Panc1 (cell line): ENCODE data around the gene CNNM2. TPM values are rescaled to one million over a fixed set of nuclear protein-coding genes. Genes with fewer than 3 reads are reported as not detected.

ENCODE experiments used
- ATAC-seq: fragments of 200-7000 bp; cut with Tn5 transposase; 2 replicates; pipeline ENCODE4 v1.9.1; 2020; ENCODE audit warnings: mild to moderate bottlenecking, moderate library complexity
- BruUV-seq: library from RNA; stranded (reverse); fragments of 400-500 nt; replicated peaks from 2 replicates; lab custom pipeline; 2021; lab: Mats Ljungman, UMichigan
- CTCF ChIA-PET: fragments of 300-600 bp; sonication (Branson Sonifier 250); formaldehyde crosslinking; loops from one replicate; lab custom pipeline; 2022; ENCODE audit warnings: antibody characterized with exemption; lab: Charles Lee
- POLR2A ChIA-PET: fragments of 300-600 bp; sonication (Branson Sonifier 250); formaldehyde crosslinking; loops from one replicate; lab custom pipeline; 2022; ENCODE audit warnings: antibody characterized with exemption; lab: Charles Lee
- DNase-seq: peaks from one replicate; pipeline ENCODE4 v3.0.0-alpha.2; 2010; ENCODE audit warnings: low read depth, low spot score
- H3K27ac ChIP-seq: 2 replicates; pipeline ENCODE4 v1.5.1; 2011; ENCODE audit warnings: mild to moderate bottlenecking, low read length, inconsistent platforms
- H3K27me3 ChIP-seq: fragments of 200-500 bp; sonication (Bioruptor generic); 2 replicates; pipeline ENCODE4 v1.6.0; 2014; ENCODE audit warnings: low read length, inconsistent platforms; ENCODE audit not compliant: control insufficient read depth, insufficient read depth
- H3K36me3 ChIP-seq: fragments of 200-500 bp; sonication (Bioruptor generic); 2 replicates; pipeline ENCODE4 v1.5.1; 2014; ENCODE audit warnings: inconsistent platforms, mild to moderate bottlenecking, low read length, moderate library complexity; ENCODE audit not compliant: control insufficient read depth, insufficient read depth
- H3K4me1 ChIP-seq: 2 replicates; pipeline ENCODE4 v1.5.1; 2011; ENCODE audit warnings: inconsistent platforms, mild to moderate bottlenecking, low read length, moderate library complexity; ENCODE audit not compliant: control insufficient read depth, insufficient read depth
- H3K4me3 ChIP-seq, 2 experiments: 2 replicates each; pipeline ENCODE4 v1.5.1; 2011 to 2012; ENCODE audit warnings: low read depth in 2 of 2, low read length in 2 of 2, mild to moderate bottlenecking in 2 of 2, inconsistent platforms in 1 of 2, moderate library complexity in 1 of 2
- H3K9me3 ChIP-seq: fragments of 200-500 bp; sonication (Bioruptor generic); 2 replicates; pipeline ENCODE4 v1.5.1; 2014; ENCODE audit warnings: low read depth, mild to moderate bottlenecking, inconsistent platforms, low read length, moderate library complexity; ENCODE audit not compliant: control insufficient read depth, insufficient read depth
- POLR2AphosphoS5 ChIP-seq: IDR thresholded peaks from 2 replicates; pipeline ENCODE4 v1.6.1; 2012; ENCODE audit warnings: mild to moderate bottlenecking, low read depth, low read length, moderate library complexity
- REST ChIP-seq, 2 experiments: IDR thresholded peaks; 2 replicates each; pipeline ENCODE4 v1.6.1; 2011 to 2012; ENCODE audit warnings: low read depth in 2 of 2, control low read depth in 1 of 2, low read length in 1 of 2, mild to moderate bottlenecking in 1 of 2, moderate library complexity in 1 of 2; ENCODE audit not compliant: insufficient read depth in 1 of 2
- SIN3A ChIP-seq: IDR thresholded peaks from 2 replicates; pipeline ENCODE4 v1.6.1; 2012; ENCODE audit warnings: low read depth, mild to moderate bottlenecking, low read length, moderate library complexity, borderline replicate concordance; ENCODE audit not compliant: insufficient read depth
- TCF7L2 ChIP-seq: IDR thresholded peaks from 2 replicates; pipeline ENCODE4 v1.6.1; 2011; ENCODE audit warnings: mild to moderate bottlenecking, low read depth, low read length, inconsistent platforms
- in situ Hi-C: cut with HindIII; loops from 2 replicates; pipeline ENCODE4 v1.10.0; 2016; ENCODE audit warnings: low sequenced_read_pairs, low pct_unique_long_range_greater_than_20kb
- intact Hi-C: fragments of 100-400 bp; cut with micrococcal nuclease; formaldehyde crosslinking; loops from one replicate; pipeline ENCODE4 v1.10.0; 2022; ENCODE audit not compliant: unreplicated experiment
- total RNA-seq: library from RNA; stranded (reverse); gene quantifications from one replicate; pipeline ENCODE4 v1.2.1, GENCODE V29; 2021; ENCODE audit not compliant: unreplicated experiment
- TF ChIP-seq, protein P1 (sequence below): fragments of 450-650 bp; IDR thresholded peaks from 2 replicates; pipeline ENCODE4 v1.5.1; 2017; ENCODE audit warnings: mild to moderate bottlenecking

CNNM2 gene
- total RNA-seq, 1 experiment from 2014 or later = 27.1 TPM

DNA sequence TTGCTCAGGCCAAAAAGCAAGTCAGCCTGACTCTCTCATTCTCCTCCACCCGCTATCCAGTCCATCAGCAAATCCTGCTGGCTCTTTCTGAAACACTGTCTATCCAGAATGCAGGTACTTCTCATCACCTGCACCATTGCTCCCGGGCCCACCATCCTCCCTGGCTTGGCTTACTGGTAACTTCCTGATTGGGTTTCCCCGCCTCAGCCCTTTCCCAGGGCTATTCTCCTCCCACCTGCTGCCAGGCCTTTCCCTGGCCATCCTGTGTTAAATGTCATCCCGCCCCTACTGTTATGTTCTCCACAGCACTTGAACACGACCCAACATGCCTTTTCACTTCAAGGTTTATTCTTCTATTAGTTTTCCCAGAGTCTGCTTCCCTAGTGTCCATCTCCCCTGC is 124.0 kb downstream of the CNNM2 start:
- BruUV-seq = no TSS peak
- no peak for ATAC-seq
- in situ Hi-C loops (no loop called here), intact Hi-C loops (no loop called here)
- DNase-seq = no peak
- Histone ChIP-seq H3K36me3 (no peaks in the 10 kb centered on the region), H3K9me3 (no peaks in the 10 kb centered on the region), H3K4me1 (no peaks in the 10 kb centered on the region), H3K27ac (no peak overlapping the region), H3K4me3 (no peak overlapping the region), H3K27me3 (no peaks in the 10 kb centered on the region)
- ChIA-PET POLR2A (no interaction called here), CTCF (no interaction called here)
- TF ChIP-seq, protein P1, sequence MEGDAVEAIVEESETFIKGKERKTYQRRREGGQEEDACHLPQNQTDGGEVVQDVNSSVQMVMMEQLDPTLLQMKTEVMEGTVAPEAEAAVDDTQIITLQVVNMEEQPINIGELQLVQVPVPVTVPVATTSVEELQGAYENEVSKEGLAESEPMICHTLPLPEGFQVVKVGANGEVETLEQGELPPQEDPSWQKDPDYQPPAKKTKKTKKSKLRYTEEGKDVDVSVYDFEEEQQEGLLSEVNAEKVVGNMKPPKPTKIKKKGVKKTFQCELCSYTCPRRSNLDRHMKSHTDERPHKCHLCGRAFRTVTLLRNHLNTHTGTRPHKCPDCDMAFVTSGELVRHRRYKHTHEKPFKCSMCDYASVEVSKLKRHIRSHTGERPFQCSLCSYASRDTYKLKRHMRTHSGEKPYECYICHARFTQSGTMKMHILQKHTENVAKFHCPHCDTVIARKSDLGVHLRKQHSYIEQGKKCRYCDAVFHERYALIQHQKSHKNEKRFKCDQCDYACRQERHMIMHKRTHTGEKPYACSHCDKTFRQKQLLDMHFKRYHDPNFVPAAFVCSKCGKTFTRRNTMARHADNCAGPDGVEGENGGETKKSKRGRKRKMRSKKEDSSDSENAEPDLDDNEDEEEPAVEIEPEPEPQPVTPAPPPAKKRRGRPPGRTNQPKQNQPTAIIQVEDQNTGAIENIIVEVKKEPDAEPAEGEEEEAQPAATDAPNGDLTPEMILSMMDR = no peak
- TF ChIP-seq POLR2AphosphoS5 = no peak
- no peak for TF ChIP-seq SIN3A
- TF ChIP-seq TCF7L2 = no peak
- no peak for TF ChIP-seq REST (IDR thresholded peaks at IDR 0.05; ENCODE audit: insufficient read depth in 1 of 2, low read depth in 2 of 2, low read length in 1 of 2)

- in situ Hi-C loops = no loop called here
- CTCF ChIA-PET = no interaction called here
Measured at GRCh38 chr10:103042908-103043307, 124.8 kb downstream of the CNNM2 start.

More at GRCh38 chr10:103042908-103043307, 124.8 kb downstream of the CNNM2 start:
- TF ChIP-seq, protein P1 = peak; percentile 39
- TF ChIP-seq POLR2AphosphoS5 = no peak
- ATAC-seq (no peak), DNase-seq (no peak)
- Histone ChIP-seq H3K4me1 (no peaks in the 10 kb centered on the region), H3K4me3 (no peak overlapping the region), H3K9me3 (no peaks in the 10 kb centered on the region), H3K27me3 (no peaks in the 10 kb centered on the region), H3K27ac (no peak overlapping the region), H3K36me3 (no peaks in the 10 kb centered on the region)
- intact Hi-C loops = no loop called here
- BruUV-seq = no TSS peak
- POLR2A ChIA-PET = no interaction called here
